Gastroesophageal sphincter (tissue), 4 donors: ENCODE data around the gene ARHGAP28. TPM values are rescaled to one million over a fixed set of nuclear protein-coding genes. Genes with fewer than 3 reads are reported as not detected.

ENCODE experiments used
- ATAC-seq: fragments of 150-250 bp; one replicate; pipeline ENCODE4 v1.9.1; 2016; ENCODE audit warnings: mild to moderate bottlenecking, moderate library complexity
- H3K27ac ChIP-seq, 4 donors: fragments of 200-600 bp; sonication (generic) in 3 of 4; 1 replicate in 3 of 4; 2 replicates in 1 of 4; pipeline ENCODE4 v1.5.1; 2016 to 2019
- H3K27me3 ChIP-seq: fragments of 200-600 bp; sonication (generic); one replicate; pipeline ENCODE4 v1.5.1; 2019
- H3K36me3 ChIP-seq, 2 donors: fragments of 200-600 bp; sonication (generic); one replicate each; pipeline ENCODE4 v1.5.1; 2019; ENCODE audit warnings: control low read depth in 1 of 2
- H3K4me1 ChIP-seq, 3 donors: fragments of 200-600 bp; sonication (generic); 1 replicate in 2 of 3; 2 replicates in 1 of 3; pipeline ENCODE4 v1.5.1; 2016 to 2019; ENCODE audit warnings: control low read depth in 2 of 3
- H3K4me3 ChIP-seq, 2 donors: fragments of 200-600 bp; sonication (generic); one replicate each; pipeline ENCODE4 v1.5.1; 2019; ENCODE audit warnings: mild to moderate bottlenecking in 1 of 2, moderate library complexity in 1 of 2
- H3K9me3 ChIP-seq, 3 donors: fragments of 200-600 bp; sonication (generic); one replicate each; pipeline ENCODE4 v1.5.1; 2017 to 2019; ENCODE audit warnings: control low read depth in 2 of 3
- EP300 ChIP-seq: sonication (generic); formaldehyde crosslinking; IDR thresholded peaks from one replicate; pipeline ENCODE4 v1.6.1; 2017; ENCODE audit warnings: antibody characterized with exemption, mild to moderate bottlenecking
- POLR2A ChIP-seq, 2 donors: fragments of 450-650 bp; IDR thresholded peaks; one replicate each; pipeline ENCODE4 v1.6.1; 2017; ENCODE audit warnings: antibody characterized with exemption in 2 of 2, mild to moderate bottlenecking in 2 of 2, moderate library complexity in 1 of 2
- POLR2AphosphoS5 ChIP-seq: sonication (generic); formaldehyde crosslinking; IDR thresholded peaks from one replicate; pipeline ENCODE4 v1.6.1; 2017; ENCODE audit warnings: antibody characterized with exemption
- WGBS, 2 donors: methylation state at CpG; one replicate each; pipeline ENCODE4 v1.1.5; 2018; ENCODE audit warnings: low coverage in 1 of 2; 5-methylcytosine and 5-hydroxymethylcytosine counted together
- total RNA-seq, 4 donors: library from RNA; depleted of rRNA; stranded (reverse); fragments of >200 nt; gene quantifications; one replicate each; pipeline ENCODE4 v1.1.0, GENCODE V29; 2016
- TF ChIP-seq, protein P1 (sequence below), 4 experiments: fragments of 200-600 bp in 2 of 4; fragments of 450-650 bp in 2 of 4; sonication (generic) in 1 of 4; IDR thresholded peaks; one replicate each; pipeline ENCODE4 v1.5.1; 2017 to 2019; ENCODE audit warnings: antibody characterized with exemption in 4 of 4, mild to moderate bottlenecking in 2 of 4, moderate library complexity in 2 of 4

Gene ARHGAP28
- total RNA-seq, 4 donors from 2014 or later = 0.35 to 1.9 (median 1.1) TPM

DNA sequence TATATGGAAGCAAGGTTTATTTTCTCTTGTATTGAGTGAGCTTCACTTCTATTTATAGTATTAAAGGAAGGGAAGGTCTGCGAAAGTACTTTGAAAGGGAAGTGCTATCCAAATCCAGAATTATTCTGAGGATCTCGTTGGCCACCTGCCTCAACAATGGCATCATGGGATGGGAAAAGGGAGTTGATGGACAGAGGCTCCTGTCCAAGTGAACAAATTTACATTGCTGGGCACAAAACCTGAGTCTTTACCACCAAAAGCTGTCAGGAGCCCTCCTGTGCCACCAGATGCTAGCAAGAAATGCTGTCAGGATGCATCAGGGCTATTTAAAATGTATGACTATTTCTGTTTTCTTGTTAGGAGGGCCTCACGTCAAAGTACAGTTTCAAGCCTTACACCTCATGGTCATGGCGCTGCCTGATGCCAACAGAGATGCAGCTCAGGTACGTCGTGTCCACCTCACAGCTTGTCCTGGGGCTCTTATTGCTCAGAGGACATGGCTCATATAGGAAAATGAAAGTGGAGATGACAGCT, 157.3 kb downstream of the ARHGAP28 start:
- no peak for ATAC-seq
- no peak overlapping the region for H3K27ac ChIP-seq
- WGBS, 2 donors = 57 to 76% methylated on average over 3 to 5 of the region's 6 CpGs
- H3K4me3 ChIP-seq = no peak overlapping the region
- H3K27me3 ChIP-seq = no peaks in the 10 kb centered on the region
- H3K4me1 ChIP-seq = peaks cover 0 to 3% (median 0%) of the 10 kb centered on the region in 3 donors
- no peak for TF ChIP-seq POLR2A (IDR thresholded peaks at IDR 0.05)
- TF ChIP-seq, protein P1, sequence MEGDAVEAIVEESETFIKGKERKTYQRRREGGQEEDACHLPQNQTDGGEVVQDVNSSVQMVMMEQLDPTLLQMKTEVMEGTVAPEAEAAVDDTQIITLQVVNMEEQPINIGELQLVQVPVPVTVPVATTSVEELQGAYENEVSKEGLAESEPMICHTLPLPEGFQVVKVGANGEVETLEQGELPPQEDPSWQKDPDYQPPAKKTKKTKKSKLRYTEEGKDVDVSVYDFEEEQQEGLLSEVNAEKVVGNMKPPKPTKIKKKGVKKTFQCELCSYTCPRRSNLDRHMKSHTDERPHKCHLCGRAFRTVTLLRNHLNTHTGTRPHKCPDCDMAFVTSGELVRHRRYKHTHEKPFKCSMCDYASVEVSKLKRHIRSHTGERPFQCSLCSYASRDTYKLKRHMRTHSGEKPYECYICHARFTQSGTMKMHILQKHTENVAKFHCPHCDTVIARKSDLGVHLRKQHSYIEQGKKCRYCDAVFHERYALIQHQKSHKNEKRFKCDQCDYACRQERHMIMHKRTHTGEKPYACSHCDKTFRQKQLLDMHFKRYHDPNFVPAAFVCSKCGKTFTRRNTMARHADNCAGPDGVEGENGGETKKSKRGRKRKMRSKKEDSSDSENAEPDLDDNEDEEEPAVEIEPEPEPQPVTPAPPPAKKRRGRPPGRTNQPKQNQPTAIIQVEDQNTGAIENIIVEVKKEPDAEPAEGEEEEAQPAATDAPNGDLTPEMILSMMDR (IDR thresholded peaks at IDR 0.05) = no peak
- H3K36me3 ChIP-seq = no peaks in the 10 kb centered on the region
- H3K9me3 ChIP-seq = no peaks in the 10 kb centered on the region

DNA sequence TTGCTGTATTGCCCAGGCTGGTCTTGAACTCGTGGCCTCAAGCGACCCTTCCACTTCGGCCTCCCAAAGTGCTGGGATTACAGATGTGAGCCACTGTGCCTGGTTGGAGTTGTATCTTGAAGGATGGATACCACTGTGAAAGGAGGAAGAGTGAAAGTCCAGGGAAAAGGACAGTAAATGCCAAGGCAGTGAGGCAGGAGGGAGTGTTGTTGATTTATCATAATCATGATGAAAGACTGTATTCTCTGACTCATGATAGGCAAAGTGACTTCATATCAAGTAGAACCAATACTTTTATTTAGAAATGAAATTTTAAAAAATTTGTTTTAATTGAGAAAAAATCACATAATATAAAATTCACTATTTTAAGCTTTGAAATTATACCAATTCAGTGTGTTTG, 162.3 kb downstream of the ARHGAP28 start:
- Histone ChIP-seq H3K27me3 (no peaks in the 10 kb centered on the region), H3K27ac (no peak overlapping the region), H3K36me3 (no peaks in the 10 kb centered on the region), H3K4me3 (no peak overlapping the region), H3K4me1 (no peaks in the 10 kb centered on the region), H3K9me3 (no peaks in the 10 kb centered on the region)
- TF ChIP-seq POLR2AphosphoS5 (no peak), POLR2A (IDR thresholded peaks at IDR 0.05) (no peak), EP300 (no peak)
- TF ChIP-seq, protein P1 (IDR thresholded peaks at IDR 0.05) = no peak
- whole genome bisulfite sequencing, 2 donors = 90% methylated on average over 2 of the region's 3 CpGs; no CpG with 5 or more reads in 1 of the 2 donors
- no peak for ATAC-seq

DNA sequence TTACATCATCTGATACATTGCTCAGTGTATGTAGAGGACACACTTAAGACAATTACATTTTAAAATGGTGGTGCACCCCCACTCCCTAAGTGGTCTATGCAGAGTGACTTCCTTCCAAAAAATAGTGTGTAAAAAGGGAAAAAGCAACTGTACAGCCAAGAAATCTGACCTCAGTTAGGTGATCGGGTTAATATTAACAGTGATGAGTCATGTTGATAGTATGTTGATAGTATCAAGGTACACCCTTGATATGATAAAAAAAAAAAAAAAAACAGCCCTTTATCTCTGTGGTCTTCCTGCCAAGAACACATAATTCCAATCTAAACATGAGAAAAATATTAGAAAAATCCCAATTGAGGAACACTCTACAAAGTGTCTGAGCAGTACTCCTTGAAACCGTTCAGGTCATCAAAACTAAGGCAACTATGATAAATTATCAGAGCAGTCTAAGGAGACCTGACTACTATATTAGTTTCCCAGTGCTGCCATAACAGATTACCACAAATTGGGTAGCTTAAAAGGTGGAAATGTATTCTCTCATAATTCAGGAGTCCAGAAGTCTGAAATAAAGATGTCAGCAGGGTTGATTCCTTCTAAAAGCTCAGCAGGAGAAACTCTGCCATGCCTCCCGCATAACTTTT, 171.9 kb downstream of the ARHGAP28 start:
- Histone ChIP-seq H3K9me3 (peaks cover 0 to 26% (median 0%) of the 10 kb centered on the region in 3 donors), H3K4me3 (no peak overlapping the region), H3K4me1 (no peaks in the 10 kb centered on the region), H3K27ac (no peak overlapping the region), H3K27me3 (no peaks in the 10 kb centered on the region), H3K36me3 (peaks cover 0 to 6% of the 10 kb centered on the region in 2 donors)
- TF ChIP-seq POLR2A (IDR thresholded peaks at IDR 0.05) = no peak
- TF ChIP-seq POLR2AphosphoS5 = no peak
- TF ChIP-seq, protein P1 (IDR thresholded peaks at IDR 0.05) = no peak
- TF ChIP-seq EP300 = no peak
- WGBS, 2 donors = 86 to 87% methylated on average over 3 of the region's 3 CpGs
- no peak for ATAC-seq

DNA sequence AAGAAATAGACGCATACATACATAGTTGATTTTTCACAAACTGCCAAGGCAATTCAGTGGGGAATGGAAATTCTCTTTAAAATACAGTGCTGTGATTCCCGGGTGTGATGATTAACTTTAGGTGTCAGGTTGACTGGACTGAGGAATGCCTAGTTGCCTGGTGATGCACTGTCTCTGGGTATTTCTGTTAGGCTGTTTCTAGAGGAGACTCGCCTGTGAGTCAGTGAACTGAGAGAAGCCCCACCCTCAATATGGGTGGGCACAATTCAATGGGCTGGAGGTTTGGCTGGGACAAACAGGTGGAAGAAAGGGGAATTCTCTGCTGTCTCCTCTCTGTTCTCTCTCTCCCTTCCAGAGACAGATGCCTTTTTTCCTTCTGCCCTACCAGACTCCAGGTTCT, 187.6 kb downstream of the ARHGAP28 start:
- Histone ChIP-seq H3K4me1 (no peaks in the 10 kb centered on the region), H3K9me3 (no peaks in the 10 kb centered on the region), H3K27me3 (peaks cover 18% of the 10 kb centered on the region), H3K4me3 (no peak overlapping the region), H3K36me3 (no peaks in the 10 kb centered on the region), H3K27ac (no peak overlapping the region)
- TF ChIP-seq POLR2A (IDR thresholded peaks at IDR 0.05) (no peak), POLR2AphosphoS5 (no peak), EP300 (no peak)
- TF ChIP-seq, protein P1 (IDR thresholded peaks at IDR 0.05) = no peak
- ATAC-seq = no peak
- WGBS, 2 donors = 60 to 93% methylated on average over 3 of the region's 3 CpGs
